Measurements from ENCODE around the gene EMID1.
"Not testable (repeated sequence)": the region's sequence is repeated elsewhere in the genome, so short reads cannot be mapped to it uniquely, and the experiment has no call there.

The EMID1 gene

DNA sequence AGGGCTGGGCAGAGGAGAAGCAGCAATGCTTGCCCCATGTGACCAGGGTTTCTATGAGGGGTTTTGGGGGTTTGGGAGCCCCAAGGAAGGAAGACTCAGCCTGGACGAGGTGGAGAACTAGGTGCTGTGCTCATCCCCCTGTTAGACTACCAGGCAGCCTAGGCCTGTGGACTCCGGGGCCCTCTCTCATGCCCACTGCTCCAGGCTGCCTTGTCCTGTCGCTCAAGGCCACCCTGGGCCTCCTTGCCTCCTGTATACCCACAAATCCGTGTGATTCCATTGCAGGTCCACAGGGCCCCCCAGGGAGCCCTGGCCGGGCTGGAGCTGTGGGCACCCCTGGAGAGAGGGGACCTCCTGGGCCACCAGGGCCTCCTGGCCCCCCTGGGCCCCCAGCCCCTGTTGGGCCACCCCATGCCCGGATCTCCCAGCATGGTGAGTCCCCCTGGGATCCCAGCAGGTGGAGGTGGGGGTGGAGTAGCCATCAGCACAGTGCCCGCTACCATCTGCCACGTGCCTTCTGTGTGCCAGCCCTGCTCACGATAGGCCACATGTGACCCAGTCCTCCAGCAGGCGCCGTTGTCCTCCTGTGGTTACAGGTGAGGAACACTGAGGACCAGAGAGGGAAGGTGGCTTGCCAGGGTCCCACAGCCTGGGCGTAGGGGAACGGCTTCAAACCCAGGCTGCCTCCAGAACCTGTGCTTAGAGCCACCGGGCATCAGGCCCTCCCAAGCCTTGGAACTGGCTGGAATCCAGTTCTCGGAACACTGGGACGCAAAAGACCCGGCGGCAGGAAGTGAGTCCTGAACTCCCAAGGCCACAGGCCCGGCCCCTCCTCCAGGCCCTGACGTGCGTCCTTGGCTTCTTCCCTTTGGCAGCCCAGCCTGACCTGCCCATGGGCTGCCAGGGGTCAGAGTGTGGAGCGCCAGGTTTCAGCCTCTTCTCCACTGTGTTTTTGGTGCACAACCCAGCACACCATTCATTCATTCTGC lies 26.6 kb downstream of the EMID1 start:
- DNase-seq, result no peak

DNA sequence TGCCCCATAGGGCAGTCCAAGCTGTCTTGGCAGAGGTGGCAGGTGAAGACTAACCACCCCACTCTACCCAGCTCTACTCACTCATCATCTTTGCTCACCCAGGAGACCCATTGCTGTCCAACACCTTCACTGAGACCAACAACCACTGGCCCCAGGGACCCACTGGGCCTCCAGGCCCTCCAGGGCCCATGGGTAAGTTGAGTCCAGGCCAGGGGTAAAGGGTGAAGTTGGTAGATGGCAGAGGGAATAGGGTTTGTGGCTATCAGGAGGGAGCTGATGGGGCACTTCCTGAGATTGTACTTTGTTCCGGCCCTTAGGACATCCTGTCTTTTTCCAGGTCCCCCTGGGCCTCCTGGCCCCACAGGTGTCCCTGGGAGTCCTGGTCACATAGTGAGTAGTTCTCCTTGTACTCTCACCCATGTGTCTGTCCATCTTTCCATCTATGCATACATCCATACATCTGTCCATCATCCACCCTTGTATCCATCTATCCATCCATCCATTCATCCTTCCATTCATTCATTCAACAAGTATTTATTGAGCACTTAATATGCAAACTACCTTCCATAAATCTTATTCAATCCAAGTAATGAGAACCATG lies 27.7 kb downstream of the EMID1 start:
- DNase-seq, result no peak

DNA sequence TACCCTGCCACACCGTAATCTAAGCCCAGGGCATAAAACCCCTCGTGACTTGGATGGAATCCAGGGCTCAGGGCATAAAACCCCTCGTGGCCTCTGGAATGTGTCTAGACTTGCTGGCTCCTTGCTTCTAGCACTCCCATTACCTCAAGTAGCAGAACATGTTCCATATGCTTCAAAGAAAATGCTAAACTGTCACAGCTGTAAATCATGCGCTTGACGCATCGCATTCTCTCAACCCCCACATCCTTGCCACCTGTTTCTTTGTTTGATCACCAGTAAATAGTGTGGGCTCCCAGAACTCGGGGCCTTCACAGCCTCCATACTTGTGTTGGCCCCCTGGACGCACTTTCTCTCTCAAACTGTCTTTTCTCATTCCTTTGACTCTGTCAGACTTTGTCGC lies 34.8 kb downstream of the EMID1 start:
- not testable (repeated sequence) for DNase-seq

DNA sequence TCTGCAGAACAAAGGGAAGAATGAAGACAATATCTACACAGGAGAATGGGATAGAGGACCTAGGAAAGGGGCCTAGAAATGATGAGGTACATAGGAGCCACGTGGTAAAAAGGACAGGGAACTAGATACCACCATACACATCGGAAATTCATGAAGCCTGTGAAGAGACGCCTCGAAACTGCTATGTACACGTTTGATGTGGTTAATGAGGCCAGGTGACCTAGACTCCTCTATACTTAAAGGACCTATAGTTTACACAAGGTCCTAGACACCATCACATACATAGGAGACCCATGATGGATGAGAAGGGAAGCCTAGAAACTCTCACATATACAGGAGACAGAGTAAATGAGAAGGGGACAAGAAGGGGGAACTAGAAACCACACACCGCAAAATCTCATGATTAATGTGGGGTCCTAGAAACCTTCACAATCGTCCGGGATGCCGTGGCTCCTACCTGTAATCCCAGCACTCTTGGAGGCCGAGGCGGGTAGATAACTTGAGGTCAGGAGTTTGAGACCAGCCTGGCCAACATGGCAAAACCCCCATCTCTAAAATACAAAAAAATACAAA lies 38.3 kb downstream of the EMID1 start:
- no peak for DNase-seq

DNA sequence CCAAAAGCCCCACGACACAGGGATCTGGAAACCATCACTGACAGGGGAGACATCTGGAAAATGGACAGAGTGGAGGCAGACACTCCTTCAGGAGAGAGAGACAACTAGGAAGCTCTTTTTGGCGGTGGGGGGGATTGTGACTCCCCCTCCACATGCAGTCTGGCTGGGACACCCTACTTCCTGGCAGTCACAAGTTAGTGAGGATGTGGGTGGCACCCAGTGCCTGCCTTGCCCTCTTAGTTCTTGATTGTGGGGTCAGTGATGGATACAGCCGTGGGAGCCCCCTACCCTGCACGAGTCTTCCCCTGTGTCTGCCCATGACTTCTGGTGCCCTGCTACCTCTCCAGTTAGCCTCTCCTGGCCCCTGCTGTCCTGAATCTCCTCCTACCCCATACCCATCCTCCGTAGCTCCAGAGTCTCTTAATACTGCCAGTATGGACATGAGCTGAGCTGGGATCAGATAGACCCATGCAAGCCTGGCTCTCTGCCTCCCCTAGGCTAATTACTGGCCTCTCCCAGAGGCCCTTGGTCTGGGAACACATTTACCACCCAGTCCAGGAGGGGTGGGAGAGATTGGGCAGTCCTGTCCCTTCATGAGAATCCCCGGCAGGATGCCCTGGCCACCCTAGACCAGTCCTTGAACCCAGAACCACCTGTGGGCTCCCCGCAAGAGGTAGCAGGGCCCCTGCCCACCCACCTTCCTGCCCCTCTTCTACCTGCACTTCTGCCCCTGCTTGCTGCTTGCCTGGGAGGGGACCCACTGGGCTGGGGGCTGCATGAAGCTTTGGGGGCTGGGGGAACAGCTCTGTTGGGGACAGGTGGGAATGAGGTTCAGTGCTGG lies 39.3 kb downstream of the EMID1 start:
- DNase-seq, result no peak

DNA sequence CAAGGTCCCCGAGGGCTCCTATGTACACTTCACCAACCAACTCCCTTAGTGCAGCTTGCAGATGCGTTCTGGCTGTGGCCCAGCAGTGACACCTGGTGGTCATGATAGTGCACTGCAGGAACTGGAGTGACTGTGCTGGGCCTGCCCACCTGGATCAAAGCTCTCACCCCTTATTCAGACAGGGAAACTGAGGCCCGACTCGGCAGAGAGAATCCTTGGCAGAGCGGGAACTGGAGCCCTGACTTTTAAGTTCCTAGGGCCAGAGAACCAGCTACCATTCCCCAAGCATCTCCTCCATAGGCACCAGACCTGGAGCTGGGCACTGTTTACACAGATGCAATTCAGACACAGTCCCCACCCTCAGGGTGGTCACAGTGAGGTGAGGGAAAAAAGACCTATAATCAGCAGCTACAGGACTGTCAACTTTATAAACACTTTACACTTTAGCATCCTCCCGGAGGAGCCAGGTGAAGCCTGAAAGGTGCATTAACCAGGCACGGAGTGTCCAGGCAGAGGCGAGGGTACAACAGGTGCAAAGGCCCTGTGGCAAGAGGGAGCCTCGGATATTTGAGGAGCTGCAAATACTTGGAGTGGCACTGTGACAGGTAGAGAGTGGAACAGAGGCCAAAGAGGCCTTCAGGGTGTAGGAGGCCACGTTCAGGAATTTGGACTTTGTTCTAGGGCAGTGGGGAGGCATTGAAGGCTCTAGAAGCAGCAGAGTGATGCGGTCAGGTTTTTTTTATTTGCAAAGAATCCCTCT lies 40.1 kb downstream of the EMID1 start:
- DNase-seq, result peak; percentile 86

GRCh38 chr22:29247891-29248290 lies 42.2 kb downstream of the EMID1 start:
- DNase-seq, result not testable (repeated sequence)

GRCh38 chr22:29251265-29251664 lies 45.6 kb downstream of the EMID1 start:
- no peak for DNase-seq

DNA sequence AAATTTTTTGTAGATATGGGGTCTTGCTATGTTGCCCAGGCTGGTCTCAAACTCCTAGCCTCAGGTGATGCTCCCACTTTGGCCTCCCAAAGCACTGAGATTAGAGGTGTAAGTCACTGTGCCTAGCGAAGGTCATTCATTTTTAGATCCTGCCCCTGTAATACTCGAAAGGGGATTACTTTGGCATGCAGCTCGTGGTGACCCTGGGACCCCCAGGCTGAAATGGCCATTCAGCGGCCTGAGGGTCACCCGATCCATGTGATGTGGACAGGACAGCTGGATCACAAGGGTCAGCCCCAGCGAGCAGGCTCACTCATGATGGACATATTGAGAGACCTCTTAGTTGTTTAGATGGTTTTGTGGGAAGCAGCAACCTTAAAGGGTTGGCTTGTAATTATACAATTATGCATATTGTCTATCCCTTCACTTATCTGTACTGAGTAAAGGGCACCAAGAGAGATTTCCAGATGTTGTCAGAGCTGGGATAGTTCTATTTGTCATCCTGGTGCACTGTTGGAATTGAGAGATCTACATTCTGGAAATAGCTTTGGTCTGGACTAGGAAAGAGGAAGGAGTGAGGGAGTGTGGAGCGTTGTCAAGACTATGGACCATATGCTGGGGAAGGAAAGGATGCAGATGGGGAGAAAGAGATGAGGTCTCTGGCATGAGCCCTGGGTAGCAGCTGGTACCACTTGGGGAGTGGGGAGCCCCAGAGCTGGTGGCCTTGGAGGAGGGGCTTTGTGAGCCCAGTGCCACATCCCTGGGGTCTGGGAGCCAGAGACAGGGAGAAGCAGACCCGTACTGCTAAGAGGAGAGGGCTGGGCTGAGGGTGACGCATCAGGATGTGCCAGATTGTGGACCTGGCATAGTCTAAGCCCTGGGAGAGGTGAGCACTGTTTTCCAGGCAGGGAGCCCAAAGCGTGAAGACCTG lies 46.5 kb downstream of the EMID1 start:
- DNase-seq, result no peak

DNA sequence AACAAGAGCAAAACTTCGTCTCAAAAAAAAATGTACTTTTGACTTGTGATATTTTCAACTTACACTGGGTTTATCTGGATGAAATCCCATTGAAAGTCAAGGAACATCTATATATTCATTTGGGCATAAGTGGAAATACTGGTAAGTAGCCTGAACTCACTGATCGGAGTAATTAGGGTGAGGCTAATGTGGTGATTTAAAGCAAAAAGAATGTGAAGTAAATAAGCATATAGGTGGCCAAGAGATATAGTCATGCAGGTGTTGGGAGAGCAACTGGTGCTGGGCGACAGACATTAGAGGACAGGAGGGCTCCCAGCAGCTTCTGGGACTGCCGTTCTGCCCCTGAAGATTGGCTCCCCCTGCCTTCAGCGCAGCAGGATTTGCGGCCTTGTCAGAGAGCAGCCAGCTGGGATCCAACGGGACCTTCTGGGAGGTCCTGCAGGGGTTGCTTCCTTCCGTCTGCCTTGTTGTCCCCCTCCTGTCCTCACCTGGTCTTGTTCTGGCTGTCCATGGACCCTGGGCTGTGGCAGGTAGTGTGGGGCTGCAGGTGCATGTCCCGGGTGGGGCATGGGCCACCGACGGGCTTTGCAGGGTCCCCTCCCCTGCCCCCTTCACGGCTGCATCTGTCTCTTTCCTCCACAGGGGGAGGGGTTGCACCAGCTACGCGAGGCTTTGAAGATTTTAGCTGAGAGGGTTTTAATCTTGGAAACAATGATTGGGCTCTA lies 48.0 kb downstream of the EMID1 start:
- DNase-seq, result no peak

DNA sequence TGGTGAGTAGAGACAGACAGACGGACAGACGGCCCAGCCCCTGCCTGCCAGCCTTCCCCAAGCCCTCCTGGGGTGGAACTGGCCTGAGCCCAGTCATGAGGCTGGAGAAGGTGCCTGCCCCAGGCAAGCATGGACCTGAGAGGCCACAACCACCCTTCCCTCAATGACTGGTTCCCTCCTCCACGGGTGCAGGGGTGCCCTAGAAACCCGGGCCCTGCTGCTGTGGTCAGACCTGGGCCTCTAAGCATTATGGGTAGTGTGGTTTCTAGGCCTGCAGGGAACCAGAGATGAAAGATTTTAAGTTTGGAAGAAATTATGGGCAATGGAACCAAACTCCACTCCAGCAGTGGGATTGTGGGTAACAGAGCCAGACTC lies 48.6 kb downstream of the EMID1 start:
- DNase-seq, result no peak

DNA sequence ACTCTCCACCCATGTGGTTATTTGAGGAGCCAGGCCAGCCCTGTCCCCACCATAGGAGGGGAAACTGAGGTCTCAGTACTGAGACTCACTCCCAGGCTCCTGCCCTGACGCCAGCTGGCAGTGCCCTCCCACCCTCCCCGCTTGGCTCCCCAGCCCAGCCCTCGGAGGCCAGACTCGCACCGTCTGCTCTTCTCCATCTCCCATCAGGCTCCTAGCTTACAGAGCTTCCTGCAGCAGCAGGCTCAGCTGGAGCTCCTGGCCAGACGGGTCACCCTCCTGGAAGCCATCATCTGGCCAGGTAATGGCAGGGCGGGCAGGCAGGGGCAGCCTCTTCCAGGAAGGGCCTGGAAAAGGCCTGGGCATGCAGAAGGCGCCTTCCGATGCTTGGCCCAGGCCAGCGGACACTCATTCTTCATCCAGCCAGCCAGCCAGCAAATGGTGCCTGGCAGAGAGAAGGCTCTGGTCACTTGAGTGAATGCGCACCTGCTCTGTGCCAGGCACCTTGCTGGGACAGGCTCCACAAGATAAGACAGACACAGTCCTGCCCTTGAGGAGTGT lies 49.4 kb downstream of the EMID1 start:
- DNase-seq, result no peak

- no peak for DNase-seq
Observed at GRCh38 chr22:29256606-29257325, 51.1 kb downstream of the EMID1 start.

DNA sequence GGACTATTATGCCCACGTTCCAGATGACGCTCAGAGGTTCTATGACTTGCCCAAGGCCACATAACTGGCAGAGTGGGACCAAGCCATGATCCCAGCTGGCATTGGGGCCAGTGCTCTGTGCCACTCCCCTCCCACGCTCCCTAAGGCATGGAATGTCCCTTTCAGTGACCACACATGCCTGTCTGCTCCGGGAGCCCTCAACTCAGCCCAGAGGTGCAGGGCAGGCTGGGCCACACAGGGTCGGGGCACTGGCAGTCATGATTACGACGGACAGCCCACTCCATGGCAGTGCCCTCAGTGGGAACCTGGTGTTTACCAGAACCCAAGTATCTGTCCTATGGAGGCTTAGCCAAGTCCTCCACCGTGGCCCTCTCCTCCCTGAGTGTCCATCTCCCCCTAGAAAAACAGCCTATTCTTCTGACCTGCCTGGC lies 52.1 kb downstream of the EMID1 start:
- no peak for DNase-seq

DNA sequence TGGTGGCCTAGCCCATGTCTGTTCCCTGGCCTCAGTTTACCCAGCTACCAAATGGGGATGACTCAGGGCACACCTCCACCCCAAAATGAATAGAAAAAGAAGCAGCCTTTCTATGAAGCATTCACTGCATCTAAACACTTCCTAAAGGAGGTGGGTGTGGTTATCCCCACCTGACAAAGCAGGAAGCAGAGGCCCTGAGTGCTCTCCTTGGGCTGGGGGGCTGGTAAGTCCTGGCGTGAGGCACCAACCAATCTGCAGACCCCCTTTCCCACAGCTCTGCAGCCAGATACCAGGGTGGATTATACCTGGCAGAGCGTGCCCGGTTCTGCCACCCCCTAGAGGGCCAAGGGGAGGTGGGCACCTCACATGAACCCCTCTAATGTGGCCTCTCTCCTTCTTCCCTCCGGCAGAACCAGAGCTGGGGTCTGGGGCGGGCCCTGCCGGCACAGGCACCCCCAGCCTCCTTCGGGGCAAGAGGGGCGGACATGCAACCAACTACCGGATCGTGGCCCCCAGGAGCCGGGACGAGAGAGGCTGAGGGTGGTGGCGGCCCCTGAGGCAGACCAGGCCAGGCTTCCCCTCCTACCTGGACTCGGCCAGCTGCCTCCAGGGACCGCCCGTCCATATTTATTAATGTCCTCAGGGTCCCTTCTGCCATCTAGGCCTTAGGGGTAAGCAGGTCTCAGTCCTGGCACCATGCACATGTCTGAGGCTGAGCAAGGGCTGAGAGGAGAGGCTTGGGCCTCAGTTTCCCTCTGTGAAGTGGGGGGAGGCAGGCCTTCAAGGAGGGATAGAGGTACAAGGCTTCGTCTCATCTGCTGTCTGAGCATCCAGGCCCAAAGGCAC lies 52.9 kb downstream of the EMID1 start:
- no peak for DNase-seq

GRCh38 chr22:29259253-29259899 lies 53.7 kb downstream of the EMID1 start:
- DNase-seq, result peak; percentile 32

- no peak for DNase-seq
Observed at GRCh38 chr22:29260031-29260560, 54.4 kb downstream of the EMID1 start.

Measured in hematopoietic multipotent progenitor cell treated with erythropoietin and hydrocortisone succinate and interleukin-3 and kit ligand, for 6 days (in vitro differentiated cells).